Activated CD8-positive, alpha-beta memory T cell treated with anti-CD3 and anti-CD28 coated beads, Interleukin-2, amount 50 U/mL, for 48 hours (primary cell): ENCODE data around the gene ESPL1.
"Not testable (repeated sequence)": the region's sequence is repeated elsewhere in the genome, so short reads cannot be mapped to it uniquely, and the experiment has no call there.

Source experiments
- DNase-seq: peaks from one replicate; pipeline ENCODE4 v3.0.0-alpha.2; 2020

The ESPL1 gene

DNA sequence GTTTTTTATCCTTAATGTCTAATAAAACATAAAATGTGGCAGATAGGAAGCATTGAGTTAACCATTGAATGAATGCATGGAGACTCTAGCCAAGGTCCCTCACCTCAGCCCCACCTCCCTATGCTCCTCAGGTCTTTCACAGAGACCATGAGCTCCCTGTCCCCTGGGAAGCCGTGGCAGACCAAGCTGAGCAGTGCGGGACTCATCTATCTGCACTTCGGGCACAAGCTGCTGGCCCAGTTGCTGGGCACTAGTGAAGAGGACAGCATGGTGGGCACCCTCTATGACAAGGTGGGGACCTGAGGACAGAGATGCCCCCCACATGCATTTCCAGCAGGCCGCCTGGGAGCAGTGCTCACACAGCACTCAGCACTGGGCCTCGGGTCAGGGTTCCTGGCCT lies 34.8 kb downstream of the ESPL1 start:
- no peak for DNase-seq

DNA sequence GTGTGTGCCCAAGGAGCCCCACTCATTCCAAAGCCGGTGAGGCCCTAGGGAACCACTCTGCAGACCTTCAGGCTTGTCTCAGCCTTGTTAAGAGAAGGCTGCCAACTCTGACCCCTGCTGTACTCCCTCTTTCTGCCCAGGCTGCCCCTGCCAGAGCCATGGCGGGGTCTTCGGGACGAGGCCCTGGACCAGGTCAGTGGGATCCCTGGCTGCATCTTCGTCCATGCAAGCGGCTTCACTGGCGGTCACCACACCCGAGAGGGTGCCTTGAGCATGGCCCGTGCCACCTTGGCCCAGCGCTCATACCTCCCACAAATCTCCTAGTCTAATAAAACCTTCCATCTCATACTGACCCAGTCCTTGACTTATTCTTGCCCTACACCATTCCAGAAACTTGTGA lies 38.7 kb downstream of the ESPL1 start:
- no peak for DNase-seq

DNA sequence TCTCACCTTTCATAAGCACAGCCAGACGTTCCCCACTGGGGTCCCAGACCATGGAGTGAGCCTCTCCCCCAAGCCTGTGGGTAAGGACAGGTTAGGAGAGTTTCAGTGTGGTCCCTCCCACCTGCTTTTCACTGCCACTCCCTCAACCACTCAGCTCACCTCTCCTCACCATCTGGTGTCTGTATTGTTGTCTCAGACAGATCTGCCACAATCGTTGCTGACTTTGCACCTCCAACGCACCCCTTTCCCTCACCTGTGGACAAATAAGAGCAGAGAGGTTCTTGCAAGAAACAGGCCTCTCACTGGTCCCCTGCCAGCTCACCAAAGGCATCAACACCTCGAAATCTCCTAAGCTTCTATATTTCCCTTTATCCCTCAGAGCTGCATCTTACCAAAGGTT lies 40.2 kb downstream of the ESPL1 start:
- DNase-seq = no peak

DNA sequence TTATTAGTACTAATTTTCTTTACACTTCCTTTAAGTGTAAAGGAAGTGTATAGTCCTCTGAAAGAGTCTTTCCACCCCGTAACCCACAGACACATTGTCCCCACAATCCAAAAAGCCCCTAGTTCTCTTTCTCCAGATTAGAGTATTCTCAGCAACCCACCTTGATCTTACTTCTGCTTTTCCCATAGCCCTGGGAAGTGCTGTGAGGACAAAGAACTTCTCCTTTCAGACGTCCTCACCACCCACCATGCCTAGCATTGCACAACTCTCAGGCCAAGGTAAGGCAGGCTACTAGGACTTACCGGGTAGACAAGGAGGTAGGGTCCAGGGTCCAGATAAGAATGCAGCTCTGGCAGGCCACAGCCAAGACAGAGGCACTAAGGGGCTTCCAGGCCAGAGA lies 45.9 kb downstream of the ESPL1 start:
- DNase-seq = no peak

DNA sequence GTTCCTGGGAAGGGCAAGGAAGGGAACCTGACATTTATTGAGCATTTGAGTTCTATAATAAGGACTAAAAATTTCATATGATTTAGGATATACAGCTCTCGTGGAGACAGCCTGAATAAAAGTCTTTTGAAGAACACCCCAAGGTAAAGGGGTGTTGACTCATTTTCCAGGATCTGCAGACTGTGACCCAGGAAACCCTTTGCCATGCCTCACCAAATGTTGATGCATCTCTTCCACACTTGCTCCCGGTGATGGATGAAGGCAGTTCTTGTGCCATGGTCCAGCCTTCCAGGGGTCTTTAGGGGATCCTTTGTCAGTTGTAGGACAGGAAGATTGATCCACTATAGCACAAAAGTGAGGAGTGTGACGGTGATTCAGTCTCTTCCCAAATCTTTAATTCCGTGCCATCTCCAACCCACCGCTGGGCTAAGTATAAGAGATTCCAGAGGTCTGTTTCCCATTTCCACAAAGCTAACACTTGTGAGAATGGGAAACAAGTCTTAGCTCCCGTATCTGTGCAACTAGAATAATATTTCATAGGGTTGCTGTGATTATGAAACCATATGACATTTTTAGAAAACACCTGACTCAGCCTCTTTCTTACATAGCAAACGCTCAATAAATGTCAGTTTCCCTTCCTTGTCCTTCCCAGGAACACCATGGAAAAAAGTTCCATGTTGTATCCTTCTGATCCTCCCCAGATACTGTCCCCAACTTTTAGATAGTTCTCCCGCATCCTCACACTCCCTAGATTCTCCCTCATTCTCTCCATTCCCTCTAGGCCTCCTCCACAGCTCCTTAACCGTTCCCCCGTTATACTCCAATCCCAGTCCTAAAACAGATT lies 52.5 kb downstream of the ESPL1 start:
- no peak for DNase-seq

DNA sequence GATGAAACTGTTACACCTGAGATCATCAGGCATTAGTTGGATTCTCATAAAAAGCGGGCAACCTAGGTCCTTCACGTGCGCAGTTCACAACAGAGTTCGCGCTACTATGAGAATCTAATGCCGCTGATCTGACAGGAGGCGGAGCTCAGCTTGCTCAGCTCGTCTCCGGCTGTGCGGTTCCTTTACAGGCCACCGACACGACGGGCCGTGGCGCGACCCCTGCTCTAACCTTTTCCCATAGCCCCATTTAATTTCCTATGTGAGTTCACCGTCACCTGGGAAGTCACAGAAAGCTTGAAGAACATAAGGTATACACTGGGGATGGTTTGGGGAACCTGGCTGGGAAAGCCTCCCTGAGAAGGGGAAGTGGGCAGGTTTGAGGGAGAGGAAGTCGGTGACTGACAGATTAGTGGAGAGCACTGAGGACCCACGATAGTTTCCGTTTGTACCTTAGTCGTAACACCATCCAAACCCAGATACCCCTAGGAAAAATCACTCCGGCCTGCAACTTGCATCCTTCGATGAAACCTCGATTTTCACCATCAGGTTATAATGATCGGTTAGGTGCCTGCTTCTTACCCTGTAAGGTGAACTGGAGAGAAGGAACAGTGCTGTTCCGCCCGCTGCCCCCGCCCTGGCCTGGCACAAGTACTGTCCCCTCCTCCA lies 56.1 kb downstream of the ESPL1 start:
- peak; percentile 83 for DNase-seq

DNA sequence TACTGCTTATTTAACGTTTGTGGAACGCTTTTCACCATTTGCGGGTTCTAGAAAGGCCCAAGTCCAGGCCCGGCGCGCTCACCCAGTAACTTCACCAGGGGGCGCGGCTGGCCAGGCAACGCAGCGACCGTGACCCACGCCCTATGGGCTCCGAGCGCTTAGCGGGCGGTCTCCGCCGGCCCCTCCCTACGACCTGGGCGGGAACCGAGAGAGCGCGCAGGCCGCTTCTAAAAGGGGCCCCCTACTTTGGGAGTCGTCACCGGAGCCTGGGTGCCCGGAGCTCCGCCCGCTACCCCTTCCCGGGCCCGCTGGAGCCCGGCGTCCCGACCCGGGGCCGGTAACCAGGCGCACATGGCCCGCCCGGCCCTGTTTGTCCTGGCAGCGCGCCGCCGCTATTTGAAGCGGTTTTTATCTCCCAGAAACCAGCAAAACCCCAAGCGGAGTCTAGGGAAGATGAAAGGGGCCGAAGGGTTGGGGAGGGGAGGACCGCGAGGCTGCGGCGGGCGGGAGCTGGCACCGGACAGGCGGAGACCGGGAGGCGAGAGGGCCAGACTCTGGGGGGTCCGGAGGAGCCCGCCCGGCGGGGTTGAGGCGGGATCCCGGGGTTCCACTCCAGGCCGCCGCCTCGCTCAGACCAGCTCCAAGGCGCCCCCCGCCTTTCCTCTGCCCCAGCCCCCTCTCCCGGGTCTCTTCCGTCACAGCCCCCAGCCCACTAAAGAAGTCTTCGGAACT lies 56.8 kb downstream of the ESPL1 start:
- peak; percentile 92 for DNase-seq

DNA sequence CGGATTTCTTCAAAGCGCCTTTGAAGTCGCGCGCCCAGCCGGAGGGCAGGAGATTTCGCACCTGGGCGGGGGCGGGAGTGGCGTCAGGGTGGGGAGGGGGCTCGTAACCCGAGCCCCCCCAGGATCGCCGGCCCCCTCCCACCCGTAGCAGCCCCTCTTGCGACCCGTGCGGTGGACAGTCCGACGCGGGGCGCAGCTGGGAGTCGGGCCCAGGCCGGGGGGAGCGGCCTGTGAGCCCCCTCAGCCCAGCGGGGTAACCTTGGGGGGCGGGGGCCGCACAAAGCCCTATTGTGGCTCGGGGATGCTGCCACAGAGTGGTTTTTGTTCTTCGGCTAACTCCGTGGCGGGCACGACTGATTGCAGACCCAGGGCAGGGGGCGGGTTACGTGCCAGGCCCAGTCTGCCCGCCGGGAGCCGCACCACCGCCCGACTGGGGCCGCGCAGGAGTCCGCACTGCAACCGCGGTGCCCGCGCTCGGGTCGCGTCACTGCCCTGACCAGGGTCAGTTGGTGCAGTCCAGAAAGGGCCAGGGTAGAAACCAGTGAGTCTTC lies 57.5 kb downstream of the ESPL1 start:
- peak; percentile 73 for DNase-seq

DNA sequence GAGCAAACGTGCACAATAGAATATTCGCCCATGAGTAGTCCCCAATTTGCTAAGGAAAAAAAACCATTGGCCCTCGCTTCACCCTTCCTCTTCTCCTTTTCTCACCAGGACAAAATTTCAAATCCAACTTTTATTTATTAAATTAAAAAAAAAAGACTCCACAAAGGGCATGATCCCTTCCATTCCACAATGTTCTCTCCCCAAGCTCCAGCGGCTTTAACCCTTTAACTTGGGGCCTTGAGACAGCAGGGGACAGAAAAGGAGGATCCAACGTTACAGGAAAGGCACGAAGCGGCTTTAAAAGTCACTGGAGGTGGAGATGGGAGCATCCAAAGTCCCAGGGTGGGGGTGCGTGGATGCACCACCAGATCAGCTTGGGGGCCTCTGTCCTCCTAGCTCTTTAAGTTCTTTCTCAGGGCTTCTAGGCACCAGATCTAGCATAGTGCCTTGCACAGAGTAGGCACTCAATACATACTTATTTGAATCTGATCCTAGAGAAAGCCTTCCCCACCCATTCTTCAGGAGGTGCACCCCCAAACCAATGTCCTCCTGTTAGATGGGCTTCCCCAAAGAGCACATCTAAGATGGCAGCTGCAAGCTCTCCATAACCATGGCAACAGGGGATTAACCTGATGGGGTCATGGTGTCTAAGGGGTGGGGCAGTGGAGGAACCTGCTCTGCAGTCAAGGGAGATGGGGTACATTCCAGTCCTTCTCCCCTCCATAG lies 58.5 kb downstream of the ESPL1 start:
- no peak for DNase-seq

DNA sequence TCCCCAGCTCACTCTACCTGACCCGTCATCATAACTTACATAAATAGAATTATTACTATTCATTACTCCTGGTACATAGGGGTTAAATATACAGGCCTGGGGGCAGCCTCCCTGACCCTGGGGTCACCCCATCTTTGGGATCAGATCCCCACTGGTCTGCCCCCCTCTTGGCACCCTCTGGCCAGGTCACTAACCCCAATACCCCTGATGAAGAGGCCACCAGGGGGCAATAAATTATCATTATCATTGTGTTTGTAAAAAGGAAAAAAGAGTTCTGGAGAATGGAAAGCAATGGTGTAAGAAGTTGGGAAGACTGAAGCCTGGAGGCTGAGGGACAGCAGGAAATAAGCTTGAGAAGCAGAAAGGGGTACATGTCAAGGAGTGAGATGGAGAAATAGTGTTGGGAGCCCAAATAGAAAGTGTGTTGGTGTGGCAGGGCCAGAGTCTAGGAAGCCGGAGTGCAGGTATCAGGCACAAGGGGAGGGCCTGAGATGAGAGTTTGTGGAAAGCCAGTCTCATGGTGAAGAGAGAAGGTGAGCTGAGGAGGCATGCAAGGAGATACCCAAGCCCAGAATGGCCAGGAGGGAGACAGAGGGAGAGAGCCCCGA lies 59.4 kb downstream of the ESPL1 start:
- no peak for DNase-seq

DNA sequence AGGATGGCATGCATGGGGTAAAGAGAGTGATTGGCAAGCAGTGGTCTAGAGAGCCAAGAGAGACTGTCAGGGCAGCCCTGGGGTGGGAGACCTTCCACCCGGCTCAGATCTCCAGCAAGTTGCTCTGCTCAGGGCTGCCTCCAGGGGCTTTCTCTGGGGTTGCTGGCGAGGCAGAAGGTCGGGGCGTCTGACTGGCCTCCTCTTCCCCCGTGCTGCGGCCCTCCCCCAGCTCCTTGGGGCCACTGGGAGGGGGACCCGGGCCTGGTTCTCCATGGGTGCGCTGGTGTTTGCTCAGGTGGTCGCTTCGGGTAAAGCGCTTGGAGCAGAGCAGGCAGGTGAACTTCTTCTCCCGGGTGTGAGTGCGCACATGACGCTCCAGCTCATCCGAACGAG lies 59.9 kb downstream of the ESPL1 start:
- DNase-seq = no peak

DNA sequence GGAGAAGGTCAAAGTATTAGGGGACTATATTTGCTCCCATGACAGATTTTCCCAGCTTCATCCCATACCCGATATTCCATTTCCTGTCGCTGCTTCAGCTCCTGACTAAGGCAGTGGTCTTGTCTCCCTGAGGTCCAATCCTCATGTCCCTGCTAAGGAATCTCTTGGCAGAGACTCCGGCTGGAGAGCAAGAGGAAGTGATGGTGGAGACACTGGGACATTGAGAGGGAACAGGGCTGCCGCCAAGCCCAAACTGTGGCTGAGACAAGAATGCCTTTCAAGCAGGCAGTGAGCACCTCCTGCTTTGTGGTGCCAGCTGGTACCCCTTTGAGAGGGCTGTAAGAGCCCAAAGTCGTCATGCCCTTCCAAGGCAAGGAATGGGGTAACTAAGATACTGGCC lies 62.6 kb downstream of the ESPL1 start:
- DNase-seq = no peak

DNA sequence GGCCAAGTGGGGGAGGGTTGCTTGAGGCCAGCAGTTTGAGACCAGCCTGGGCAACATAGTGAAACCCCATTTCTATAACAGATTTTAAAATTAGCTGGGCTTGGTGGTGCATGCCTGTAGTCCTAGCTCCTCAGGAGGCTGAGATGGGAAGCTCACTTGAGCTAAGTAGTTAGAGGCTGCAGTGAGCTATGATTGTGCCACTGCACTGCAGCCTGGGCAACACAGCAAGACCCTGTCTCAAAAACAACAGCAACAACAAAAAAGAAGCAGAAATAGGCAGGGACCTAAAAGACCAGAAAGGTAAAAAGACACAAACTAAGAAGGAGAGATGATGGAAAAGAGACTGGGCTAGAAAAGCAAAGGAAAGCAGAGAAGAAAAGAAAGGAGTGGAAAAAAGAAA lies 64.2 kb downstream of the ESPL1 start:
- DNase-seq = not testable (repeated sequence)

DNA sequence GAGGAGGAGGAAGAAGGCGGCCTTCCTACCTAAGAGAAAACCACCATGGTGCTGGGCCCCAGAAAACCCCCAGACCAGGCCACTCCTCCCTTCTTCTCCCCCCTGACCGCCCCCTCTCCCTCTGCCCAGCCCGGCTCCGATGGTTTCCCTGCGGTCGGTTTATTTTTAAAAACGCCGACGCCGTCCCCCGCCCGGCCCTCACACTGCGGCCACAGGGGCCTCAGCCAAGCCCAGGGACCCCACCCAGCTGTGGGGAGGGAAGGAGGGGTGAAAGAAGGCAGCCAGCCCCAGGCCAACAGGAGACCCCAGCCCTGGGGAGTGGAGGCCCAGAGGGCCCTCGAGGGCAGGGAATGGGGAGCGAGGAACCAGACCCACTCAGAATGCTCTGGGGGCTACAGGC lies 64.6 kb downstream of the ESPL1 start:
- DNase-seq = no peak

DNA sequence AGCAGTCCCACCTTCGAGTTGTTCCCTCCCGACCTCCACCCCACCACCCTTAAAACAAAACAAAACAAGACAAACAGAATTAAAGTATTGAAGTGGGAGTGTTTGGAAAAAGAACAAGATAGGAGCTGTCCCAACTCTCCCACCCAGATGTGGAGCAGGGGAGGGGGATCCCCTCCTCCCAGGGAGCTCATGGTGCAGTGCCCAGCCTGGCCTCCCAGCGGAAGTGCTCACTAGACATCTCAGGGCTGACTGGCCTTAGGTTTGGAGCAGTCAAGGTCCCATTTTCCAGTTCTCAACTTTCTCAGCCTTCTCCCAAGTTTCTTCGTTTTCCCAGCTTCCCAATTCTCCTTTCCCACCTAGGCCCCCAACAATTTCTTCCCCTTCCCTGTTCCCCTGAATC lies 65.2 kb downstream of the ESPL1 start:
- no peak for DNase-seq

DNA sequence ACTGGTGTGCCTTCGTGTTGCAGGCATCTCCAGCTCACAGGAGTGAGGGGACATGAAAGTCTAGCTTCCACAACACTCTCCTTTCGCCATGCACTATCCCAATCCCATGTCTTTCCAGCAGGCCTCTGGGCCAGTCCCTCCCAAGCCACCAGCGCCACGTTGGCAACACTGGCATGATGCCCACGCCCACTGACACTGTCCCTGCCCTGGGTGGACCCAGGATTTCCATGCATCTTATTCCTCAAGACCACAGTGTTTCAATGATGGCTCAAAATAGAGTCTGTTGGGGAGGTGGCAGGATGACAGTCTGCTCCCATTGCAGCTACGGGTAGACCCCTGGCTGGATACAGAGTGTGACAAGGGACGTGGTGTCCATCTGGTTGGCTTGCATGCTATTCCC lies 65.7 kb downstream of the ESPL1 start:
- DNase-seq = no peak

DNA sequence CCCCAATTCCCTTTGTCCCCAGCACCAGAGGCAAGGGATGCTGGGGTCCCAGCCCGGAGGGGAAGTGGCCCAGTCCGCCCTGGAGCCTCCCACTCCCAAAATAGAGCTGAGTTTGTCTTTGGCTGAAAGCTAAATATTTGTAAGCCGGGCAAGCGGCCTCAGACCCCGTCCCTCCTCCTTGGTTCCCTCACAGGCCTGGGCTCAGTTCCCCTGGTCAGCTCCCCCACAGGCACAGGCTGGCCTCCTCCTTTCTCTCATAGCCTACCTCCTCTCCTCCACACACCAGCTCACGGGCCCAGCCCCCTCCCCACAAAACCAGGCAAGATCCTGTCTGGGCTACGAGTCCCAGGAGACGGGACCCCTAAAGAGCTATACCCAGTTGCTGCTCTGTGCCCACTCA lies 66.7 kb downstream of the ESPL1 start:
- DNase-seq = no peak

DNA sequence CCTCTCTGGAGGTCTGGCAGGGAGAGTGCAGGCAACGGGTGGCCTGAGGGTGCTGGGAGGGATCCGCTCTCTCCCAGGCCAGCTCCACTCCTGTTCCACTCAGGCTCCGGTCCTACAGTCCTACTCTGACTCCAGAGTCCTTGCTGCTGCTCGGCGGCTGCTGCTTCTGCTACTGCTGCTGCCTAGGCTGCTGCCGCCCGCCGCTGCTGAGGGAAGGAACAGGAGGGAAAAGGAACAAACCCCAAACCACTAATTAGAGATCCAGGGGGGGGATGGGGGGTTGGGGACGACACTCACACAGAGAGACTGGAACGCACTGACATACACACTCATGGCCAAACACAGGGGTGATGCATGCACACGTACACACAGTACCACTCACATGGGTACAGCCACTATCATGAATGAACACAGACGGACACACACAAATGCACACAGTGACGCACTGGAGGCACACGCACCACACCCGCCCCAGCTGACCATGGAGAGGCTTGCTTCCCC lies 68.1 kb downstream of the ESPL1 start, which contains the start of gene SP7:
SP7 (minus strand) TSS at position 174 of the 501 bp plus-strand sequence. CDS start 708 bp downstream, outside the sequence.
- DNase-seq = no peak

DNA sequence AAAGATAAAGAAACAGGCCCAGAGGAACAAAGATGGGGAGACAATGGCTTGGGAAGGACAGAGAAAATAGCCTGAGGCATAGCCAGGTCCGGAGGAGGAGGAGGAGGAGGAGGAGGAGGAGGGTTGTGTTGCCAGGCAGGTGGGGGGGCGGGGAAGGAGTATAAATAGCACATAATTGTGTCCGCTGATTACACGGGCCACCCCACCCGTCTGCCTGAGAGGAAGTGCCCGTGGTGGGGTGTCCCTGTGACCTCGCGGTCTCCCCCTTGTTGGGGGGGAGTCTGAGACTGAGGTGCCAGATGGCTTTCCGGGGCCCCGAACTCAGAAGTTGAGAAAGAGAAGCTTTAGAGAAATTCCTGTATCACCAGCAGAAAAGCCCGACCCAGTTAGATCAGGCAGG lies 69.9 kb downstream of the ESPL1 start:
- DNase-seq = no peak

DNA sequence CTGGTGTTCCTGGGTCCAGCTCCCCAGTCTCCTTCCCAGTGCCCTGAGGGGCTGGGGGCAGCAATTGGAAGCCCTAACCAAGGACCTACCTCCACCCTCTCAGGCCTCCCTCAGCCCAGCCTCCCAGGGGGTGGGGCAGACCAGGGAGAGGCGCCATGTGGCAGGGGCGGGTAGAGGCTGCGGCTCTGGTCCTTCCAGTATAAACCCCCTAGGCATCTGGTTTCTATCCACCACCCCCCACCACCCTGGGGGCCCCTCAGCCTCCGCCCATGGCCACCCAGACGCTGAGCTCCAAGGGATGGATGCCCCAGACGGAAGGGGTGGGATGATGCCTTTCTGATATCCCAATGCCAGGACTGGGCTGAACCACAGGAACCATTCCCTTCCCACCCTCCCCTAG lies 70.8 kb downstream of the ESPL1 start:
- no peak for DNase-seq

DNA sequence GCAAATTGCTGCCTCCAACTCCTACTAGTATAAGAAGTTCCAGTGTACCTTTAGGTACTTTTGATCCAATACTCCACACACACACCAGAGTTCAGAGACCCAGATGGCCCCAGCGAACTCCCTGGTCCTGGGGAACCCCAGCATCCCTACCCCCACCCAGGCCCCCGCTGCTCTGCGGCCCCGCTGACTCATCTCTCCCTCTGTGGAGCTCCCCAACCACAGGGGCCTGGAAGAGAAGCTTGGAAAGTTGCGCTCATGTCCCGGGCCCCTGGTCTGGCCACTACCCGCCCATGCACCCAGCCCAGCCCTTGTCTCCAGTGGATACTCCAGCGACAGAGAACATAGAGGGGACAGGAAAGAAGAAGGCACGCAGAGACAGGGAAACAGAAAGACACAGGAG lies 72.3 kb downstream of the ESPL1 start:
- DNase-seq = no peak
